Tibial nerve (tissue), 4 donors: ENCODE data around the gene TNFSF13.

ENCODE experiments used
- CTCF ChIP-seq, 5 experiments: fragments of 200-600 bp in 3 of 5; fragments of 450-650 bp in 2 of 5; sonication (generic) in 3 of 5; IDR thresholded peaks; one replicate each; pipeline ENCODE4 v1.5.1; 2016 to 2019; ENCODE audit warnings: antibody characterized with exemption in 5 of 5, mild to moderate bottlenecking in 3 of 5, moderate library complexity in 2 of 5
- EP300 ChIP-seq, 2 donors: sonication (generic); formaldehyde crosslinking; IDR thresholded peaks; one replicate each; pipeline ENCODE4 v1.6.1; 2017; ENCODE audit warnings: antibody characterized with exemption in 2 of 2, mild to moderate bottlenecking in 1 of 2
- POLR2A ChIP-seq, 2 donors: fragments of 450-650 bp; IDR thresholded peaks; one replicate each; pipeline ENCODE4 v1.6.1; 2017; ENCODE audit warnings: antibody characterized with exemption in 2 of 2, mild to moderate bottlenecking in 2 of 2, moderate library complexity in 2 of 2

- TF ChIP-seq CTCF (IDR thresholded peaks at IDR 0.05) (no peak), POLR2A (IDR thresholded peaks at IDR 0.05) (no peak), EP300 (IDR thresholded peaks at IDR 0.05) (no peak)
These were observed 32.2 kb downstream of the TNFSF13 start for GRCh38 chr17:7590743-7591142.
